HepG2 (cell line): Measurements from ENCODE around the gene B4GALT7. TPM values are rescaled to one million over a fixed set of nuclear protein-coding genes. Genes with fewer than 3 reads are reported as not detected.

Source experiments
- GATAD2A ChIP-seq: IDR thresholded peaks from 2 replicates; pipeline ENCODE4 v1.6.1; 2016
- HNF4A ChIP-seq: sonication (generic); formaldehyde crosslinking; IDR thresholded peaks from 2 replicates; pipeline ENCODE4 v1.4.0; 2020; ENCODE audit warnings: missing genetic modification reagents
- HOXA3 ChIP-seq: sonication (generic); formaldehyde crosslinking; IDR thresholded peaks from 2 replicates; pipeline ENCODE4 v1.5.0; 2020; ENCODE audit warnings: missing genetic modification reagents
- MAX ChIP-seq: IDR thresholded peaks from 2 replicates; pipeline ENCODE4 v1.6.1; 2012; ENCODE audit warnings: inconsistent platforms
- MED1 ChIP-seq: sonication (generic); formaldehyde crosslinking; IDR thresholded peaks from 2 replicates; pipeline ENCODE4 v1.4.0; 2020; ENCODE audit warnings: missing genetic modification reagents
- NCOR1 ChIP-seq: fragments of 200-600 bp; sonication (generic); IDR thresholded peaks from 2 replicates; pipeline ENCODE4 v1.7.0; 2017; ENCODE audit warnings: antibody characterized with exemption, low read length, borderline replicate concordance
- NONO ChIP-seq, 2 experiments: fragments of 450-650 bp in 1 of 2; sonication (generic) in 1 of 2; formaldehyde crosslinking in 1 of 2; IDR thresholded peaks in 1 of 2; conservative IDR thresholded peaks in 1 of 2; 2 replicates each; pipeline versions ENCODE4 v1.6.1 to v1.8.0; 2017 to 2022; ENCODE audit warnings: mild to moderate bottlenecking in 1 of 2, missing genetic modification reagents in 1 of 2, moderate library complexity in 1 of 2
- RAD51 ChIP-seq: fragments of 450-650 bp; IDR thresholded peaks from 2 replicates; pipeline ENCODE4 v1.6.1; 2016; ENCODE audit warnings: borderline replicate concordance
- SIX4 ChIP-seq: sonication (generic); formaldehyde crosslinking; IDR thresholded peaks from 2 replicates; pipeline ENCODE4 v1.4.0; 2020; ENCODE audit warnings: missing genetic modification reagents
- SOX13 ChIP-seq, 3 experiments: fragments of 450-650 bp in 1 of 3; sonication (generic) in 1 of 3; formaldehyde crosslinking in 1 of 3; IDR thresholded peaks in 2 of 3; conservative IDR thresholded peaks in 1 of 3; 2 replicates each; pipeline versions ENCODE4 v1.5.0 to v1.6.1; 2016 to 2020; ENCODE audit warnings: antibody characterized with exemption in 1 of 3, mild to moderate bottlenecking in 1 of 3, missing compliant biosample characterization in 1 of 3, missing genetic modification reagents in 1 of 3, moderate library complexity in 1 of 3
- SOX6 ChIP-seq, 2 experiments: fragments of 450-650 bp in 1 of 2; sonication (generic) in 1 of 2; formaldehyde crosslinking in 1 of 2; IDR thresholded peaks; 2 replicates each; pipeline versions ENCODE4 v1.4.0 to v1.6.1; 2017 to 2020; ENCODE audit warnings: antibody characterized with exemption in 1 of 2, mild to moderate bottlenecking in 1 of 2, missing genetic modification reagents in 1 of 2
- TARDBP ChIP-seq: sonication (generic); formaldehyde crosslinking; IDR thresholded peaks from 2 replicates; pipeline ENCODE4 v1.8.0; 2022; ENCODE audit warnings: mild to moderate bottlenecking, missing genetic modification reagents
- TEAD3 ChIP-seq: optimal IDR thresholded peaks from 2 replicates; pipeline ENCODE3; 2016; ENCODE audit warnings: borderline replicate concordance
- USF2 ChIP-seq, 2 experiments: sonication (generic) in 1 of 2; formaldehyde crosslinking in 1 of 2; IDR thresholded peaks; 2 replicates each; pipeline versions ENCODE4 v1.5.1 to v1.6.1; 2011 to 2020; ENCODE audit warnings: borderline replicate concordance in 1 of 2, low read depth in 1 of 2, low read length in 1 of 2, mild to moderate bottlenecking in 1 of 2, missing genetic modification reagents in 1 of 2, moderate library complexity in 1 of 2
- ZBTB43 ChIP-seq: sonication (generic); formaldehyde crosslinking; conservative IDR thresholded peaks from 2 replicates; pipeline ENCODE4 v1.4.0; 2020; ENCODE audit warnings: missing genetic modification reagents
- ZFX ChIP-seq: sonication (generic); formaldehyde crosslinking; IDR thresholded peaks from 2 replicates; pipeline ENCODE4 v1.4.0; 2020; ENCODE audit warnings: mild to moderate bottlenecking, low read depth, missing genetic modification reagents, moderate library complexity
- ZFY ChIP-seq: sonication (generic); formaldehyde crosslinking; IDR thresholded peaks from 2 replicates; pipeline ENCODE4 v1.4.0; 2020; ENCODE audit warnings: missing genetic modification reagents
- ZMYM4 ChIP-seq: sonication (generic); formaldehyde crosslinking; IDR thresholded peaks from 2 replicates; pipeline ENCODE4 v1.8.1; 2023; ENCODE audit warnings: mild to moderate bottlenecking, missing genetic modification reagents
- ZNF317 ChIP-seq: sonication (generic); formaldehyde crosslinking; IDR thresholded peaks from 2 replicates; pipeline ENCODE4 v1.5.0; 2020; ENCODE audit warnings: mild to moderate bottlenecking, missing genetic modification reagents
- ZNF335 ChIP-seq: sonication (generic); formaldehyde crosslinking; IDR thresholded peaks from 2 replicates; pipeline ENCODE4 v1.4.0; 2020; ENCODE audit warnings: missing genetic modification reagents
- ZNF574 ChIP-seq: sonication (generic); formaldehyde crosslinking; IDR thresholded peaks from 2 replicates; pipeline ENCODE4 v1.4.0; 2020; ENCODE audit warnings: missing genetic modification reagents
- ZNF780A ChIP-seq: sonication (generic); formaldehyde crosslinking; IDR thresholded peaks from 2 replicates; pipeline ENCODE4 v1.8.0; 2022; ENCODE audit warnings: mild to moderate bottlenecking, missing genetic modification reagents, moderate library complexity
- polyA plus RNA-seq, 8 experiments: library from polyadenylated mRNA; depleted of rRNA in 3 of 8; stranded (reverse) in 7 of 8; unstranded in 1 of 8; fragments of >200 nt; fragmentation: Illumina TruSeq in 4 of 8; extraction: Trizol in 4 of 8; gene quantifications; 2 replicates each; pipeline versions ENCODE4 v1.2.1 to v1.2.3, GENCODE V29; 2011 to 2016; ENCODE audit warnings: low read depth in 4 of 8, missing spikeins in 1 of 8, mixed read lengths in 1 of 8; ENCODE audit not compliant: insufficient read depth in 1 of 8
- total RNA-seq, 5 experiments: library from RNA; depleted of rRNA; stranded (reverse); fragments of >200 nt; fragmentation: Illumina TruSeq; extraction: Trizol; gene quantifications; 2 replicates each; pipeline ENCODE4 v1.2.3, GENCODE V29; 2016; ENCODE audit warnings: low read depth in 1 of 5

B4GALT7 gene
- total and polyA plus RNA-seq, 2 of the 13 experiments (the other 11 are each of a cell fraction or from before 2014, with no cell fraction given), result 16.4 to 20.5 TPM

- TF ChIP-seq MAX (peak; percentile 12; the same call in 1 of the 2 replicates), ZNF317 (CRISPR knock-in tag) (peak; percentile 37; the same call in 1 of the 2 replicates), MED1 (0 out of 2 replicates have a peak, but pooled peaks have one; percentile 9), ZNF780A (CRISPR knock-in tag) (no peak), SOX6 (IDR thresholded peaks at IDR 0.05) (no peak), SOX6 (CRISPR knock-in tag; IDR thresholded peaks at IDR 0.05) (0 out of 2 replicates have a peak, but pooled peaks have one; percentile 13), NCOR1 (0 out of 2 replicates have a peak, but pooled peaks have one; percentile 30), HOXA3 (CRISPR knock-in tag) (0 out of 2 replicates have a peak, but pooled peaks have one; percentile 5), ZFY (CRISPR knock-in tag) (no peak), GATAD2A (0 out of 2 replicates have a peak, but pooled peaks have one; percentile 24), SIX4 (CRISPR knock-in tag) (peak; percentile 49; the same call in 1 of the 2 replicates), ZBTB43 (no peak), ZNF335 (CRISPR knock-in tag) (no peak), ZFX (peak; percentile 29; the same call in 1 of the 2 replicates), NONO (IDR thresholded peaks at IDR 0.05) (no peak), NONO (CRISPR knock-in tag; conservative IDR thresholded peaks at IDR 0.05) (no peak), TEAD3 (CRISPR knock-in tag) (no peak), HNF4A (CRISPR knock-in tag) (peak; percentile 75), RAD51 (peak; percentile 78), TARDBP (CRISPR knock-in tag) (no peak), ZNF574 (CRISPR knock-in tag) (0 out of 2 replicates have a peak, but pooled peaks have one; percentile 25), SOX13 (IDR thresholded peaks at IDR 0.05) (no peak), SOX13 (CRISPR knock-in tag; conservative IDR thresholded peaks at IDR 0.05 in 1 of 2, IDR thresholded peaks at IDR 0.05 in 1 of 2) (no peak), ZMYM4 (0 out of 2 replicates have a peak, but pooled peaks have one; percentile 41), USF2 (IDR thresholded peaks at IDR 0.05; ENCODE audit: low read depth, low read length) (peak; percentile 74), USF2 (CRISPR knock-in tag; IDR thresholded peaks at IDR 0.05; ENCODE audit: borderline replicate concordance) (peak; percentile 60; the same call in 1 of the 2 replicates)
Measured at GRCh38 chr5:177557041-177557647, 42.8 kb upstream of the B4GALT7 start (continued).
